Activated CD4-positive, alpha-beta T cell treated with anti-CD3 and anti-CD28 coated beads for 36 hours (primary cell): ENCODE measurements around the gene ATP9A. TPM values are rescaled to one million over a fixed set of nuclear protein-coding genes. Genes with fewer than 3 reads are reported as not detected.

ENCODE experiments used
- ATAC-seq: fragments of 200-7000 bp; cut with Tn5 transposase; one replicate; pipeline ENCODE4 v1.10.0; 2021; ENCODE audit warnings: mild to moderate bottlenecking, moderate library complexity
- CTCF ChIA-PET: fragments of 350-600 bp; sonication (Branson Sonifier 250); formaldehyde crosslinking; loops from one replicate; lab custom pipeline; 2021; ENCODE audit warnings: antibody characterized with exemption; lab: Charles Lee
- POLR2A ChIA-PET: fragments of 350-600 bp; sonication (Branson Sonifier 250); formaldehyde crosslinking; loops from one replicate; lab custom pipeline; 2021; ENCODE audit warnings: antibody characterized with exemption, inconsistent platforms; lab: Charles Lee
- DNase-seq: peaks from one replicate; pipeline ENCODE4 v3.0.0-alpha.2; 2020
- H3K27ac Mint-ChIP-seq: one replicate; pipeline ENCODE4 v1.8.0; 2021; ENCODE audit warnings: mixed read lengths
- H3K27me3 Mint-ChIP-seq: one replicate; pipeline ENCODE4 v1.8.0; 2021; ENCODE audit warnings: mixed read lengths
- H3K36me3 Mint-ChIP-seq: one replicate; pipeline ENCODE4 v1.8.0; 2021; ENCODE audit warnings: low read depth, mixed read lengths
- H3K4me1 Mint-ChIP-seq: one replicate; pipeline ENCODE4 v1.8.0; 2021; ENCODE audit warnings: mixed read lengths
- H3K4me3 Mint-ChIP-seq: one replicate; pipeline ENCODE4 v1.8.0; 2021; ENCODE audit warnings: mild to moderate bottlenecking, moderate library complexity, mixed read lengths
- H3K9me3 Mint-ChIP-seq: one replicate; pipeline ENCODE4 v1.8.0; 2021; ENCODE audit warnings: low read depth, mixed read lengths
- intact Hi-C, 2 experiments: fragments of 100-400 bp; cut with DNase I in 1 of 2; cut with micrococcal nuclease in 1 of 2; formaldehyde crosslinking; loops; one replicate each; pipeline versions ENCODE4 v1.14.2 to v1.15.1; 2022 to 2024; cut with DNase I, micrococcal nuclease
- total RNA-seq, 2 experiments: library from RNA; stranded (reverse); gene quantifications; one replicate each; pipeline ENCODE4 v1.2.3, GENCODE V29; 2021

The ATP9A gene
- total RNA-seq, 2 experiments from 2014 or later, result 2.2 to 2.7 TPM

DNA sequence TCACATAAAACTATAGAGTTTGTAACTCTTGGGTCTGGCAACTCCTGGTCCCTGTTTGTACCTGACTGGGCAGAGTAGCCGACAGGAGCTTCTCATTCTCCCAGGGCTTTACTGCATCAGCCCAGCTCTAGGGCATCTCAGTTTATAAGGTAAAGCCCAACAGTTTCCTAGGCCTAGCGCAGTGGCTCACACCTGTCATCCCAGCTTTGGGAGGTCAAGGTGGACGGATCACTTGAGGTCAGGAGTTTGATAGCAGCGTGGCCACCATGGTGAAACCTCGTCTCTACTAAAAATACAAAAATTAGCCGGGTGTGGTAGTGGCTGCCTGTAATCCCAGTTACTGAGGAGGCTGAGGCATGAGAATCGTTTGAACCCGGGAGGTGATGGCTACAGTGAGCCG lies 47.8 kb downstream of the ATP9A start:
- H3K27ac Mint-ChIP-seq, result no peak overlapping the region
- no peaks in the 10 kb centered on the region for H3K36me3 Mint-ChIP-seq
- H3K27me3 Mint-ChIP-seq, result peaks cover 8% of the 10 kb centered on the region
- H3K4me3 Mint-ChIP-seq, result no peak overlapping the region
- peaks cover 17% of the 10 kb centered on the region for H3K4me1 Mint-ChIP-seq
- intact Hi-C loops, result loop anchor here in 1 of 2 experiments (2.0 to 5.0 kb wide), 2 partner anchors 47 to 60 kb away; partner anchors contain the start of gene ATP9A
- no peaks in the 10 kb centered on the region for H3K9me3 Mint-ChIP-seq
- CTCF ChIA-PET, result no interaction called here
- ATAC-seq (no peak), DNase-seq (no peak)
- POLR2A ChIA-PET, result no interaction called here

DNA sequence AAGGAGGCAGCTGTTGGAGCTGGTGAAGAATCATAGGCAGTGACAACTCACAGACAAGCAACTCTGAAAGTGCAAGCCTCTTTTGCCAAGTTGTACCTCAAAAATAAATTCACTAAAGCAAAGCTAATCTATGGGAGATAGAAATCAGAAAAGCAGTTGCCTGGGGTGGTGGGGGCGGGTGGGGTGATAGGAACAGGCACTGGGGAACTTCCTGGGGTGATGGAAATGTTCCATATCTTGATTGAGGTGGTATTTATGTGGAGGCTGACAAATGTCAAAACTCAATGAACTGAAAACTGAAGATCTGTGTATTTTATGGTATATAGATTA lies 52.4 kb downstream of the ATP9A start:
- no peaks in the 10 kb centered on the region for H3K9me3 Mint-ChIP-seq
- CTCF ChIA-PET, result no interaction called here
- DNase-seq, result peak; percentile 48
- peaks cover 20% of the 10 kb centered on the region for H3K4me1 Mint-ChIP-seq
- ATAC-seq, result peak; percentile 57
- H3K4me3 Mint-ChIP-seq, result no peak overlapping the region
- POLR2A ChIA-PET, result no interaction called here
- H3K27me3 Mint-ChIP-seq, result peaks cover 2% of the 10 kb centered on the region
- peak overlapping the region; percentile 35 for H3K27ac Mint-ChIP-seq
- no peaks in the 10 kb centered on the region for H3K36me3 Mint-ChIP-seq
- intact Hi-C loops, result no loop called here

GRCh38 chr20:51715163-51715855 lies 52.9 kb downstream of the ATP9A start:
- peaks cover 2% of the 10 kb centered on the region for H3K27me3 Mint-ChIP-seq
- CTCF ChIA-PET, result interaction anchor here (0.7 kb wide), 1 partner anchor 14 kb away, joined by 3 read pairs; no protein-coding TSS in a partner anchor
- H3K27ac Mint-ChIP-seq, result peak overlapping the region; percentile 35
- DNase-seq (peak; percentile 31), ATAC-seq (peak; percentile 63)
- peaks cover 15% of the 10 kb centered on the region for H3K4me1 Mint-ChIP-seq
- POLR2A ChIA-PET, result no interaction called here
- no peaks in the 10 kb centered on the region for H3K9me3 Mint-ChIP-seq
- no peak overlapping the region for H3K4me3 Mint-ChIP-seq
- intact Hi-C loops, result no loop called here
- no peaks in the 10 kb centered on the region for H3K36me3 Mint-ChIP-seq

- H3K27me3 Mint-ChIP-seq, result peaks cover 2% of the 10 kb centered on the region
- H3K27ac Mint-ChIP-seq, result no peak overlapping the region
- CTCF ChIA-PET, result interaction anchor here (0.7 kb wide), 1 partner anchor 12 kb away, joined by 4 read pairs; no protein-coding TSS in a partner anchor
- H3K4me3 Mint-ChIP-seq, result no peak overlapping the region
- DNase-seq (no peak), ATAC-seq (no peak)
- H3K4me1 Mint-ChIP-seq, result peaks cover 15% of the 10 kb centered on the region
- H3K9me3 Mint-ChIP-seq, result no peaks in the 10 kb centered on the region
- POLR2A ChIA-PET, result no interaction called here
- H3K36me3 Mint-ChIP-seq, result no peaks in the 10 kb centered on the region
- intact Hi-C loops, result no loop called here
Measured at GRCh38 chr20:51713213-51713598, 55.0 kb downstream of the ATP9A start.

GRCh38 chr20:51712501-51713212 lies 55.5 kb downstream of the ATP9A start:
- Mint-ChIP-seq H3K27me3 (no peaks in the 10 kb centered on the region), H3K27ac (no peak overlapping the region), H3K4me3 (no peak overlapping the region), H3K9me3 (no peaks in the 10 kb centered on the region), H3K4me1 (peaks cover 15% of the 10 kb centered on the region), H3K36me3 (no peaks in the 10 kb centered on the region)
- intact Hi-C loops, result no loop called here
- no peak for DNase-seq
- POLR2A ChIA-PET, result no interaction called here
- ATAC-seq, result no peak
- CTCF ChIA-PET, result interaction anchor here (0.7 to 1.0 kb wide), 2 partner anchors 12 to 14 kb away, joined by 3 to 4 read pairs; no protein-coding TSS in a partner anchor

DNA sequence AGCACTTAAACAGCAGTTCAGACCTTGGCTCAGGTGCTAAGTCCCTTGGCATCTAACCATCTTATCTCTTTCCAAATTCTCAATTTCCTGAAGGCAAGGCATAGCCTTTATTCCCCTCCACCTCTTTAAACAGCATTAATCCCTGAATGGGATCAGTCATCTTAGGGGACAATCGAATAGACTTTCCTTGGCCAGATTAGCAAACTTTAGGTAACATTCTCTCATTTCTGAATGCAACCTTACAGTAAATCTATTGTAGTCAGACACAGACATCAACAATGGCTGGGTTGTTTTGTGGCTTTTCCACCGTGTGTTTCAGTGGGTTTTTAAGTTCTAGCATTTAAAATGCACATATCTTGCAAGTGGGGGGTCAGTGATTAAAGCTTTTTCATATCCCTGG lies 56.8 kb downstream of the ATP9A start:
- peaks cover 15% of the 10 kb centered on the region for H3K4me1 Mint-ChIP-seq
- H3K27me3 Mint-ChIP-seq, result peaks cover 3% of the 10 kb centered on the region
- no peak overlapping the region for H3K4me3 Mint-ChIP-seq
- ChIA-PET POLR2A (interaction anchor here (0.7 kb wide), 1 partner anchor 1086 kb away, joined by 5 read pairs; no protein-coding TSS in a partner anchor), CTCF (interaction anchor here (1.0 kb wide), 1 partner anchor 13 kb away, joined by 3 read pairs; no protein-coding TSS in a partner anchor)
- H3K9me3 Mint-ChIP-seq, result no peaks in the 10 kb centered on the region
- H3K36me3 Mint-ChIP-seq, result no peaks in the 10 kb centered on the region
- DNase-seq, result no peak
- H3K27ac Mint-ChIP-seq, result no peak overlapping the region
- intact Hi-C loops, result no loop called here
- ATAC-seq, result no peak

DNA sequence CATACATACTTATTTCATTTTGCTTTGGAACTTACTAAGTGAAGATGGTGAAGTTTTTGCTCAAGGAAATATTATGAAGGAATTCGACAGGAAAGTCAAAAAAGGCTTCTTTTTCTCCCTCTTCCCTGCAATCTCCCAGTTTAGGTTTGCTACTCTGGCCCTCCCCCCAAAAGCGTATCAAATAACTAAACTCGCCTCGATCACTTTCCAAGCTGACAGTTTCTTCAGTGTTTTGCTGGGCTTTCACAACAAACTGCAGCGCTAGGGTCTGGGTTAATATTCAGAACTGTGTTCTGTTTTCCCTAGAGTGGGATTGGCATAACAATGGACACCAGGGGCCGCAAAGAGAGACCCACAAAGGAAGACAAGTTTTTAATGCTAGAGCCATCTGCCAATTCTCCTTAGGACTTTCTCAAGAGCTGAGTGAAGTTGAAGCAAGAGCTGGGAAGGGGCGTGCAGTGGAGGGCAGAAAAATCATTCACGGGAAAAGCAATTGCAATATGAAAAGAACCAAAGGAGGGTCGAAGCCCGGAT lies 57.8 kb downstream of the ATP9A start:
- Mint-ChIP-seq H3K27ac (no peak overlapping the region), H3K27me3 (peaks cover 6% of the 10 kb centered on the region), H3K4me1 (peaks cover 7% of the 10 kb centered on the region), H3K9me3 (no peaks in the 10 kb centered on the region), H3K36me3 (no peaks in the 10 kb centered on the region), H3K4me3 (no peak overlapping the region)
- no peak for DNase-seq
- ChIA-PET POLR2A (no interaction called here), CTCF (no interaction called here)
- no peak for ATAC-seq
- intact Hi-C loops, result no loop called here

GRCh38 chr20:51705400-51705799 lies 62.8 kb downstream of the ATP9A start:
- DNase-seq (no peak), ATAC-seq (no peak)
- Mint-ChIP-seq H3K4me1 (no peaks in the 10 kb centered on the region), H3K36me3 (no peaks in the 10 kb centered on the region), H3K27ac (no peak overlapping the region), H3K9me3 (no peaks in the 10 kb centered on the region), H3K27me3 (peaks cover 6% of the 10 kb centered on the region), H3K4me3 (no peak overlapping the region)
- ChIA-PET POLR2A (no interaction called here), CTCF (interaction anchor here (1.2 to 1.8 kb wide), 2 partner anchors 10 to 39 kb away, joined by 3 to 5 read pairs; no protein-coding TSS in a partner anchor)
- intact Hi-C loops, result no loop called here

DNA sequence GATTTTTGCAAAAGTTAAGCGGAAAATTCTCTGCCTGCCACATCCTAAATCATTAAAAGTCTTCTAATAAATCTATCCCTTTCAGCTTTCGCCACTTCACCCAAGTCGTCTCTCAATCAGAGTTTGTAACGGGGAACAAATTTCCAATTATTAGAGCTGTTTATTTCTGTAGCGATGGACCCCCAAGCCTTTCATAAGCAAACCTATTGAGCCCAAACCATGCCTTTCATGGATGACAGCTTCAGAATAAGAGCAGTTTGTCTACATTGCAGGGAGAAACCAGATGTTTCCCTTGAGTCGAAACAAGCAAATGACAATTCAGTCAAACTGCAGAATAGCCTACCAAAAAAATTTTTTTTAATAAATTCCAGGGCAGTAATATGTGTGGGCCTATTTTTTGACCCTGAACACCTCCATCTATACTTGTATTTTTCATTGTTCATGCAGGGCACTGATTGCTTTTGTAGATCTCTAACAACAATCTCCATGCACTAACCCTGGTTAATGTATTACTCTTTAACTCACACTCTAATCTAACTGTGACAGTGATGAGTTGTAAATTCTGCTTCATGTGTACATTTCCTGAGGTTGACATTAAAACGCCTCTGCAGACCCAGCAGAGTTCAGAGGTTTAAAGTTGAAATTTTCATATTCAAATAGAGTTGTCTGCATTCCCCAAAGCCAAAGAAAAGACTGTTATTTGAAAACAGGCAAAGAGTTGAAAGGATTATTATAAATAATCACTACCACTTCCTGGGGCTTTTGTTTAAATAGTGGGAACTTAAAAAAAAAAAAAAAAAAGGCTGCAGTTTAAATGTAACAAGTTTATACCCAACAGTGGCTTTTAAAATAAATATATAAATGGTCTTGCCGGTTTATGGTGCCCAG lies 64.5 kb downstream of the ATP9A start:
- no peak for DNase-seq
- Mint-ChIP-seq H3K27me3 (peaks cover 6% of the 10 kb centered on the region), H3K27ac (no peak overlapping the region), H3K9me3 (no peaks in the 10 kb centered on the region), H3K36me3 (no peaks in the 10 kb centered on the region), H3K4me3 (no peak overlapping the region), H3K4me1 (no peaks in the 10 kb centered on the region)
- ATAC-seq, result no peak
- intact Hi-C loops, result loop anchor here (5.0 kb wide), 2 partner anchors 99 to 379 kb away; partner anchors contain the start of gene SALL4 (in 1 of the 2)
- POLR2A ChIA-PET, result no interaction called here
- CTCF ChIA-PET, result interaction anchor here (1.7 kb wide), 1 partner anchor 9 kb away, joined by 7 read pairs; no protein-coding TSS in a partner anchor

DNA sequence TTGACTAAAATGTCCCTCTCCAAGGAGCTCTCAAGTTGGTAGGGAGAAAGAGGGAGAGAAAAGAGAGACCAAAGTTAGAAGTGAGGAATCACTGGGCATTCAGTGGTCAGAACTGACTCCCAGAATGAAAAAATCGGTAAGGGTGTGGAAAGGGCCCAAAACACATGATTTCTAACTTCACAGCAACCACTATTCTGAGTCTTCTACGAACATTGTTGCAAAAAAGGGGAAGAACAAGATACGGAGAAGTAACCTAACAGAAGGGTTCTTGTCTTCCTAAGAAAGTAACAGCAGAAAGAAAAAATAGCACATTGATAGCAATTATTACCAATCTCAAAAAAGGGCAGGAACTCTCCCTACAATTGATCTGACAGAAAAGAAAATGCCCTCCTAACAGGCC lies 65.6 kb downstream of the ATP9A start:
- Mint-ChIP-seq H3K27me3 (peaks cover 10% of the 10 kb centered on the region), H3K36me3 (no peaks in the 10 kb centered on the region)

More for the DNA sequence above, 65.6 kb downstream of the ATP9A start:
- Mint-ChIP-seq H3K4me1 (no peaks in the 10 kb centered on the region), H3K4me3 (no peak overlapping the region), H3K27ac (no peak overlapping the region), H3K9me3 (no peaks in the 10 kb centered on the region)
- intact Hi-C loops, result loop anchor here (5.0 kb wide), 2 partner anchors 100 to 380 kb away; partner anchors contain the start of gene SALL4 (in 1 of the 2)
- ATAC-seq, result no peak
- ChIA-PET POLR2A (no interaction called here), CTCF (interaction anchor here (0.6 to 1.7 kb wide), 2 partner anchors 8 to 548 kb away, joined by 3 to 7 read pairs; no protein-coding TSS in a partner anchor)
- no peak for DNase-seq
